ENCODE measurements around the gene KCNJ1.

KCNJ1 gene

GRCh38 chr11:128906185-128907050 is 39.3 kb upstream of the KCNJ1 start:
- H3K9me3 Mint-ChIP-seq = no peaks in the 10 kb centered on the region
- no peak for DNase-seq
- peaks cover 12% of the 10 kb centered on the region for H3K4me1 Mint-ChIP-seq
- no peaks in the 10 kb centered on the region for H3K36me3 Mint-ChIP-seq
- peaks cover 86% of the 10 kb centered on the region for H3K27me3 Mint-ChIP-seq
- H3K4me3 Mint-ChIP-seq = peak overlapping the region; percentile 70
- CTCF ChIA-PET = interaction anchor here (0.8 to 6.6 kb wide), 8 partner anchors 9 to 735 kb away, joined by 3 to 57 read pairs (median 3); no protein-coding TSS in a partner anchor
- no peak overlapping the region for H3K27ac Mint-ChIP-seq

- Mint-ChIP-seq H3K27me3 (peaks cover 85% of the 10 kb centered on the region), H3K9me3 (no peaks in the 10 kb centered on the region), H3K27ac (no peak overlapping the region), H3K36me3 (no peaks in the 10 kb centered on the region), H3K4me1 (peaks cover 12% of the 10 kb centered on the region), H3K4me3 (peak overlapping the region; percentile 70)
- CTCF ChIA-PET = interaction anchor here (0.8 to 6.6 kb wide), 8 partner anchors 9 to 734 kb away, joined by 3 to 57 read pairs (median 3); no protein-coding TSS in a partner anchor
- peak; percentile 64 for DNase-seq
Observed at GRCh38 chr11:128905345-128906184, 38.5 kb upstream of the KCNJ1 start.

- peak overlapping the region; percentile 15 for H3K4me3 Mint-ChIP-seq
- peaks cover 84% of the 10 kb centered on the region for H3K27me3 Mint-ChIP-seq
Observed at GRCh38 chr11:128904656-128905344, 37.7 kb upstream of the KCNJ1 start.

GRCh38 chr11:128904303-128904655 is 37.2 kb upstream of the KCNJ1 start:
- H3K27ac Mint-ChIP-seq = no peak overlapping the region
- H3K4me1 Mint-ChIP-seq = peaks cover 12% of the 10 kb centered on the region
- H3K36me3 Mint-ChIP-seq = no peaks in the 10 kb centered on the region

More at GRCh38 chr11:128904656-128905344, 37.7 kb upstream of the KCNJ1 start:
- Mint-ChIP-seq H3K9me3 (no peaks in the 10 kb centered on the region), H3K27ac (no peak overlapping the region), H3K36me3 (no peaks in the 10 kb centered on the region), H3K4me1 (peaks cover 12% of the 10 kb centered on the region)
- CTCF ChIA-PET = interaction anchor here (1.1 to 6.6 kb wide), 3 partner anchors 16 to 51 kb away, joined by 4 to 57 read pairs (median 5); no protein-coding TSS in a partner anchor
- no peak for DNase-seq

GRCh38 chr11:128903248-128904061 is 36.4 kb upstream of the KCNJ1 start:
- DNase-seq = no peak
- H3K4me1 Mint-ChIP-seq = peaks cover 12% of the 10 kb centered on the region
- no peaks in the 10 kb centered on the region for H3K36me3 Mint-ChIP-seq
- H3K4me3 Mint-ChIP-seq = no peak overlapping the region
- H3K9me3 Mint-ChIP-seq = no peaks in the 10 kb centered on the region
- peaks cover 81% of the 10 kb centered on the region for H3K27me3 Mint-ChIP-seq
- CTCF ChIA-PET = interaction anchor here (1.1 to 6.6 kb wide), 4 partner anchors 10 to 53 kb away, joined by 3 to 57 read pairs (median 4); no protein-coding TSS in a partner anchor
- H3K27ac Mint-ChIP-seq = no peak overlapping the region

More at GRCh38 chr11:128904303-128904655, 37.2 kb upstream of the KCNJ1 start:
- CTCF ChIA-PET = interaction anchor here (1.1 to 6.6 kb wide), 4 partner anchors 11 to 52 kb away, joined by 3 to 57 read pairs (median 4); no protein-coding TSS in a partner anchor
- Mint-ChIP-seq H3K4me3 (no peak overlapping the region), H3K27me3 (peaks cover 81% of the 10 kb centered on the region), H3K9me3 (no peaks in the 10 kb centered on the region)
- DNase-seq = no peak

- CTCF ChIA-PET = interaction anchor here (6.6 kb wide), 1 partner anchor 18 kb away, joined by 57 read pairs; no protein-coding TSS in a partner anchor
Observed at GRCh38 chr11:128902515-128903066, 35.5 kb upstream of the KCNJ1 start.

GRCh38 chr11:128901653-128902514 is 34.8 kb upstream of the KCNJ1 start:
- Mint-ChIP-seq H3K27ac (no peak overlapping the region), H3K4me1 (peaks cover 12% of the 10 kb centered on the region), H3K9me3 (no peaks in the 10 kb centered on the region), H3K36me3 (no peaks in the 10 kb centered on the region), H3K4me3 (no peak overlapping the region), H3K27me3 (peaks cover 75% of the 10 kb centered on the region)
- CTCF ChIA-PET = interaction anchor here (1.0 to 1.2 kb wide), 2 partner anchors 12 to 16 kb away, joined by 3 to 4 read pairs; no protein-coding TSS in a partner anchor
- DNase-seq = no peak

More at GRCh38 chr11:128902515-128903066, 35.5 kb upstream of the KCNJ1 start:
- no peak overlapping the region for H3K4me3 Mint-ChIP-seq
- peaks cover 12% of the 10 kb centered on the region for H3K4me1 Mint-ChIP-seq
- no peak overlapping the region for H3K27ac Mint-ChIP-seq
- no peaks in the 10 kb centered on the region for H3K9me3 Mint-ChIP-seq
- H3K36me3 Mint-ChIP-seq = no peaks in the 10 kb centered on the region
- H3K27me3 Mint-ChIP-seq = peaks cover 79% of the 10 kb centered on the region
- DNase-seq = no peak

GRCh38 chr11:128900468-128900867 is 33.4 kb upstream of the KCNJ1 start:
- Mint-ChIP-seq H3K27me3 (peaks cover 69% of the 10 kb centered on the region), H3K36me3 (no peaks in the 10 kb centered on the region), H3K4me1 (peaks cover 3% of the 10 kb centered on the region), H3K27ac (no peak overlapping the region), H3K4me3 (no peak overlapping the region), H3K9me3 (no peaks in the 10 kb centered on the region)
- DNase-seq = no peak
- CTCF ChIA-PET = no interaction called here

- CTCF ChIA-PET = no interaction called here
- Mint-ChIP-seq H3K27ac (no peak overlapping the region), H3K36me3 (no peaks in the 10 kb centered on the region), H3K9me3 (no peaks in the 10 kb centered on the region), H3K27me3 (peaks cover 66% of the 10 kb centered on the region), H3K4me3 (no peak overlapping the region), H3K4me1 (peaks cover 6% of the 10 kb centered on the region)
- no peak for DNase-seq
Observed at GRCh38 chr11:128898580-128899344, 31.7 kb upstream of the KCNJ1 start.

GRCh38 chr11:128897826-128898225 is 30.7 kb upstream of the KCNJ1 start:
- Mint-ChIP-seq H3K27me3 (peaks cover 66% of the 10 kb centered on the region), H3K27ac (no peak overlapping the region)
- CTCF ChIA-PET = no interaction called here

GRCh38 chr11:128896356-128896755 is 29.3 kb upstream of the KCNJ1 start:
- DNase-seq = no peak
- Mint-ChIP-seq H3K4me3 (no peak overlapping the region), H3K36me3 (no peaks in the 10 kb centered on the region), H3K9me3 (no peaks in the 10 kb centered on the region), H3K4me1 (peaks cover 11% of the 10 kb centered on the region), H3K27me3 (peaks cover 64% of the 10 kb centered on the region), H3K27ac (no peak overlapping the region)
- CTCF ChIA-PET = no interaction called here

More at GRCh38 chr11:128897826-128898225, 30.7 kb upstream of the KCNJ1 start:
- H3K9me3 Mint-ChIP-seq = no peaks in the 10 kb centered on the region
- no peak overlapping the region for H3K4me3 Mint-ChIP-seq
- H3K4me1 Mint-ChIP-seq = peaks cover 7% of the 10 kb centered on the region
- DNase-seq = no peak
- no peaks in the 10 kb centered on the region for H3K36me3 Mint-ChIP-seq

Data from activated naive CD4-positive, alpha-beta T cell treated with anti-CD3 and anti-CD28 coated beads, Interleukin-2, amount 10 ng/mL, durations not matched to agents 7 days and 5 days (primary cell).